Measurements from ENCODE around the gene NDST3. TPM values are rescaled to one million over a fixed set of nuclear protein-coding genes. Genes with fewer than 3 reads are reported as not detected.

NDST3 gene
- polyA plus RNA-seq, 1 of the 3 experiments (the other 2 are of a cell fraction), result 1.2 TPM

- Histone ChIP-seq H3K9ac (no peak overlapping the region), H3K79me2 (ENCODE audit: insufficient read depth) (no peaks in the 10 kb centered on the region), H3K4me3 (ENCODE audit: low read depth in 2 of 2, low read length in 1 of 2) (no peak overlapping the region), H3F3A (replicated peaks; ENCODE audit: insufficient read depth) (no peaks in the 10 kb centered on the region), H3K36me3 (replicated peaks in 1 of 2; ENCODE audit: control insufficient read depth in 1 of 2, insufficient read depth in 2 of 2, low read length in 1 of 2) (peaks cover 0 to 4% of the 10 kb centered on the region in 2 experiments), H3K27ac (ENCODE audit: low read depth in 2 of 2, low read length in 1 of 2) (no peak overlapping the region), H3K27me3 (ENCODE audit: insufficient read depth) (no peaks in the 10 kb centered on the region), H2AFZ (ENCODE audit: low read depth) (no peak overlapping the region), H4K20me1 (ENCODE audit: insufficient read depth) (no peaks in the 10 kb centered on the region), H3K9me3 (no peaks in the 10 kb centered on the region), H3K4me1 (ENCODE audit: control insufficient read depth in 1 of 2, insufficient read depth in 2 of 2, low read depth in 1 of 2, low read length in 1 of 2) (no peaks in the 10 kb centered on the region), H3K4me2 (no peak overlapping the region), H3K9me2 (no peaks in the 10 kb centered on the region)
- CTCF ChIA-PET, result no interaction called here
- DNase-seq, result no peak
- 60% methylated on average over 3 of the region's 3 CpGs for WGBS (ENCODE audit: low lambda C conversion rate)
- POLR2A ChIA-PET, result no interaction called here
- TF ChIP-seq CHD2 (IDR thresholded peaks at IDR 0.05; ENCODE audit: low read length, partially characterized antibody), result no peak
- no peak for TF ChIP-seq POLR2AphosphoS5 (IDR thresholded peaks at IDR 0.05; ENCODE audit: low read depth, low read length)
- TF ChIP-seq IRF3 (IDR thresholded peaks at IDR 0.05; ENCODE audit: low read depth, low read length), result no peak
Observed at GRCh38 chr4:118249890-118250289, 215.6 kb downstream of the NDST3 start.

GRCh38 chr4:118254368-118254767 lies 220.1 kb downstream of the NDST3 start:
- peaks cover 0 to 4% of the 10 kb centered on the region in 2 experiments for H3K36me3 ChIP-seq (replicated peaks in 1 of 2; ENCODE audit: control insufficient read depth in 1 of 2, insufficient read depth in 2 of 2, low read length in 1 of 2)
- no peak overlapping the region for H2AFZ ChIP-seq (ENCODE audit: low read depth)
- no peaks in the 10 kb centered on the region for H3K4me1 ChIP-seq (ENCODE audit: control insufficient read depth in 1 of 2, insufficient read depth in 2 of 2, low read depth in 1 of 2, low read length in 1 of 2)
- no peaks in the 10 kb centered on the region for H3K79me2 ChIP-seq (ENCODE audit: insufficient read depth)
- no peak overlapping the region for H3K4me2 ChIP-seq
- TF ChIP-seq GATA2 (CRISPR knock-in tag; IDR thresholded peaks at IDR 0.05) (no peak), MEF2A (IDR thresholded peaks at IDR 0.05; ENCODE audit: borderline replicate concordance, low read depth) (no peak), FOSL2 (IDR thresholded peaks at IDR 0.05; ENCODE audit: borderline replicate concordance, low read depth) (no peak), RCOR1 (IDR thresholded peaks at IDR 0.05; ENCODE audit: low read length) (no peak), TEAD4 (IDR thresholded peaks at IDR 0.05; ENCODE audit: borderline replicate concordance, insufficient read depth) (no peak), NRF1 (IDR thresholded peaks at IDR 0.05; ENCODE audit: low read depth, low read length) (no peak), USF2 (IDR thresholded peaks at IDR 0.05; ENCODE audit: borderline replicate concordance, low read depth, low read length) (no peak), SIN3A (IDR thresholded peaks at IDR 0.05; ENCODE audit: borderline replicate concordance, low read depth, low read length) (no peak), RFX5 (IDR thresholded peaks at IDR 0.05; ENCODE audit: low read length) (no peak), GABPA (IDR thresholded peaks at IDR 0.05; ENCODE audit: low read depth) (no peak), EZH2phosphoT487 (IDR thresholded peaks at IDR 0.05; ENCODE audit: borderline replicate concordance, low read depth) (no peak)
- no peak overlapping the region for H3K9ac ChIP-seq
- no peak for DNase-seq
- no peak overlapping the region for H3K4me3 ChIP-seq (ENCODE audit: low read depth in 2 of 2, low read length in 1 of 2)
- H3K27ac ChIP-seq (ENCODE audit: low read depth in 2 of 2, low read length in 1 of 2), result no peak overlapping the region
- H4K20me1 ChIP-seq (ENCODE audit: insufficient read depth), result no peaks in the 10 kb centered on the region
- H3F3A ChIP-seq (replicated peaks; ENCODE audit: insufficient read depth), result no peaks in the 10 kb centered on the region
- no peaks in the 10 kb centered on the region for H3K9me3 ChIP-seq
- CTCF ChIA-PET, result interaction anchor here (0.9 kb wide), 1 partner anchor 15 kb away, joined by 3 read pairs; no protein-coding TSS in a partner anchor
- POLR2A ChIA-PET, result no interaction called here
- H3K27me3 ChIP-seq (ENCODE audit: insufficient read depth), result no peaks in the 10 kb centered on the region
- H3K9me2 ChIP-seq, result no peaks in the 10 kb centered on the region

Data from SK-N-SH (cell line).